Activated T-cell treated with anti-CD3 and anti-CD28 coated beads for 1 hour (primary cell): ENCODE data around the gene IFT122.
"Not testable (repeated sequence)": the region's sequence is repeated elsewhere in the genome, so short reads cannot be mapped to it uniquely, and the experiment has no call there.

Source experiments
- DNase-seq: peaks from one replicate; pipeline ENCODE4 v3.0.0-alpha.2; 2020; ENCODE audit warnings: low read depth

IFT122 gene

GRCh38 chr3:129495006-129495639 is 55.1 kb downstream of the IFT122 start:
- not testable (repeated sequence) for DNase-seq

GRCh38 chr3:129497876-129498275 is 57.9 kb downstream of the IFT122 start:
- not testable (repeated sequence) for DNase-seq

- not testable (repeated sequence) for DNase-seq
Measured at GRCh38 chr3:129498603-129499488, 58.8 kb downstream of the IFT122 start.

GRCh38 chr3:129499604-129500333 is 59.7 kb downstream of the IFT122 start:
- DNase-seq: not testable (repeated sequence)

- no peak for DNase-seq
Measured at GRCh38 chr3:129500334-129500658, 60.3 kb downstream of the IFT122 start.

- no peak for DNase-seq
Measured at GRCh38 chr3:129501630-129502029, 61.6 kb downstream of the IFT122 start.

- DNase-seq: no peak
Measured at GRCh38 chr3:129502641-129503408, 62.8 kb downstream of the IFT122 start.

- no peak for DNase-seq
Measured at GRCh38 chr3:129503471-129504291, 63.7 kb downstream of the IFT122 start.

- DNase-seq: no peak
Measured at GRCh38 chr3:129504471-129505100, 64.6 kb downstream of the IFT122 start.

GRCh38 chr3:129505341-129505740 is 65.3 kb downstream of the IFT122 start:
- DNase-seq: no peak

GRCh38 chr3:129506231-129506742 is 66.3 kb downstream of the IFT122 start:
- DNase-seq: no peak

GRCh38 chr3:129507181-129507831 is 67.3 kb downstream of the IFT122 start:
- no peak for DNase-seq

- no peak for DNase-seq
Measured at GRCh38 chr3:129512595-129512994, 72.6 kb downstream of the IFT122 start.

- DNase-seq: no peak
Measured at GRCh38 chr3:129513705-129514104, 73.7 kb downstream of the IFT122 start.

GRCh38 chr3:129514110-129514509 is 74.1 kb downstream of the IFT122 start:
- DNase-seq: no peak

GRCh38 chr3:129514563-129514962 is 74.5 kb downstream of the IFT122 start:
- DNase-seq: no peak

- not testable (repeated sequence) for DNase-seq
Measured at GRCh38 chr3:129515108-129515820, 75.2 kb downstream of the IFT122 start.

GRCh38 chr3:129515821-129516432 is 75.9 kb downstream of the IFT122 start:
- not testable (repeated sequence) for DNase-seq

- DNase-seq: no peak
Measured at GRCh38 chr3:129517516-129517915, 77.5 kb downstream of the IFT122 start.
